Hypothalamus (tissue), 51 donors: ENCODE results near the gene CASP10.
"Not testable (repeated sequence)": the region's sequence is repeated elsewhere in the genome, so short reads cannot be mapped to it uniquely, and the experiment has no call there.

Source experiments
- DNase-seq, 51 donors: peaks; one replicate each; lab custom pipeline; 2025; lab: John Stamatoyannopoulos, UW

Gene CASP10

DNA sequence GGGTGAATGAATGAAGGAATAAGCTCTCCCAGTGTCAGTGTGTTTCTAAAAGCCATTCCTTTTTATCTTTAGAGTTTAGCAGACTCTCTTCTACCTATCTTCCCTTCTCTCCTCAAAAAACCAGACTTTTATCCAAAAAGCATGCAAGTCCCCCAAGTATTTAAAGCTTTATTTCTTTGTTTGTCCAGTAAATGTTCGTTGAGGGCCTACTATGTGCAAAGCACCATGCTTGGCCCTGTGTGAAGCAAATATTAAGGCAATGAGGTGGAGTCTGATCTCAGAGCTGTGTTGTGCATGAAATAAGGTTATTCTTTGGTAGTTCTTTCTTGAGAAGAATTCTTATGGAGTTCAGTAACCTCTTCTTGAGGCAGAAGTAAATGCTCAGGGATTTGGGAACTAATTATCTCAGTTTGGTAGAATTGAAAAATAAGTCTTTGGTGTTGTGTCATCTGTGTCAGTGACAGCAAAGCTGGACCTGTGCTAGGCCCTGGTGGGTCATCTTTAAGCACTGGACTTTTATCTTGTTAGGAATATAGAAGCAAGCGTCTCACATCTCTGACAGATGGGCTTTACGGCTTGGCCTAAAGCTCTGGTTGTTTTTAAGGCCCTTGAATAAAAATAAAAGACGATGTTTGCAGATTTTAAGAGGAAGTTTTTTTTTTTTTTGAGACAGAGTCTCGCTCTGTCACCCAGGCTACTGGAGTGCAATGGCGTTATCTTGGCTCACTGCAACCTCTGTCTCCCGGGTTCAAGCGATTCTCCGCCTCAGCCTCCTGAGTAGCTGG, 28.1 kb upstream of the CASP10 start:
- no peak for DNase-seq

DNA sequence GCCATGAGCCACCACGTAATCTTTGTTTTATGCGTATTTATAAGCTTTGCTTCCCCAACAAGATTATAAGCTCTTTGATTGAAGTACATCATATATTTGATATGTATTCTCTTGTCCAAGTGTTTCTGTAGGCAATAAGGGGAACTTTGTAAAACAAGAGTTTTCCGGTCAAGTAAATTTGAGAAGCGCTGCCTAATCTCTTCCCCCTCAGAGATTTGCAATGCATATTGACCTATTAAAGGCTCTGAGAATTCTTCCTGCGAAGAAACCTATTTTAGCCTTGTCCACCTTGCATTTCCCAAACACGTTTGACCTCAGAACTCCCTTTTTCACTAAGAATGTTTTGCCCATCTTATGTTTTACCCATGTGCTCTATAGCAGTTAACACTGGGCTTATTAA, 26.9 kb upstream of the CASP10 start:
- DNase-seq: no peak

DNA sequence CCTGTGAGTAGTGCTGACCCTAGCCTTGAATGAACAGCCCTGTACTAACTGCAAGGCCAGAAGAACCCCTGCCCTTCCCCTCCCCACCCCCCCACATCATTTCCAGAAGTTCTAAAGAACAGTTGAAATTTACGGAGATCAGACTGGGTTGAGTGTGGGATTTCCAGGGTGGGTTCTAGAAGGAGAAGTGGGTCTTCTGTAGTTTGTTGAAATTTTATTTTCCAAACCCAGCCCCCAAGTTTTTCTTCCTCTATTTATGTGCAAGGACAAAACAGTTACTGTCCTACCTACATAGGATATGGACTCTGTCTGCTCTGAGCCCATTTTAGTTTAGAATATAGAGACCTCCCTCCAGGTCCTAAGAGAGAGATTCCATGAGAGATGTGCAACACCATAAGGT, 26.3 kb upstream of the CASP10 start:
- DNase-seq: no peak

DNA sequence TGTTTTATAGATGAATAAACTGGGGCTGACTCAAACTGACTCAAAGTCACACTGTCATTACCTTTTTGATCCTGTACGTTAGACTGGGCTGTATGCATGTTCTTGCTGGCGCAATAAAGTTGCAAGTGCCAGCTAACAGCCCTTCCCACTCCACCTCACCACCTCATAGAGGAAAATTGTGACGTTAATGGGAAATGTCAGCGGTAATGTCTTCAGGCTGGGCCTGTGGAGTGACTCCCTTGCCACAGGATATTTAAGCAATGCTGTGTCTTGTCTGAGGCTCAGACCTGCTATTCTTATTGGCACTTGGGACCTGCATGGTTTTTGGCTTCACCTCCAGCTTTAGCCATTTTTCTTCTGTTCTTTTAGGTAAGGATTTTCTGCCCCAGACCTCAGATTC, 25.2 kb upstream of the CASP10 start:
- DNase-seq: peak in 1 of 51 donors; percentile 8

DNA sequence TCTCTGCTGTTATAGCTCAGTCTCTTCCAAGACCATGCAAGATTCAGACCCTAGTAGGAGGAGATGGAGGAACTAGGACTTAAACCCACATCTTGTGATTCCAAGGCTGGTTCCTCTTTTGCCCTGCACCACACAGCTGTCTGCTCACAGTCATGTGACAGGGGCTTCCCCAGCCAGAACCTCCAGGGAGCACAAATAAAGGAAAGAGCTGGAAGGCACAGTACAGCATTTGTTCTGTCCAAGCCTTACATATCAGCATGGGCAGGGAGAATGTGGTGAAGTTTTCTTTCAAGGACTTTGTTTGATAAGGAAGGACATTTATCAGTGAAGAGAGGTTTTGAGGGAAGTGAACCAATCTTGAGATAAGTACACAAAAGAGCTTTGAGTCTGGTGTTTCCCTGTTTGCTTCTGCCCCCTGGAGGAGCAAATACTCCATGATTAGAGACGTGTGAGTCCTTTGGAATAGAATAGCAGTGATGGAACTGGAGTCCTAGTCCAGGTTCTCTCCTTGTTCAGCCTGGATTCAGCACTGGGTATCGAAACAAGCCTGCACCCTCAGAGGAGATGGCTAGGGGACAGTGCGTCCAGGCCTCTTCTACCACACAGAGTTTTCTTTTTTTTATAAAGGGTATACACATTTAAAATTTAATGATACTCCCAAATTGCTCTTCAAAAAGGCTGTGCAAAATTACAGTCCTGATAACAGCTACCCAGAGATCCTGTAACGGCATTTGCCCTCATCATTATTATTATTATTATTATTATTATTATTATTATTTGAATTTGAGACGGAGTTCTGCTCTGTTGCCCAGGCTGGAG, 24.6 kb upstream of the CASP10 start:
- peak in 45 of 51 donors; percentile 2 to 93 (median 50) for DNase-seq

DNA sequence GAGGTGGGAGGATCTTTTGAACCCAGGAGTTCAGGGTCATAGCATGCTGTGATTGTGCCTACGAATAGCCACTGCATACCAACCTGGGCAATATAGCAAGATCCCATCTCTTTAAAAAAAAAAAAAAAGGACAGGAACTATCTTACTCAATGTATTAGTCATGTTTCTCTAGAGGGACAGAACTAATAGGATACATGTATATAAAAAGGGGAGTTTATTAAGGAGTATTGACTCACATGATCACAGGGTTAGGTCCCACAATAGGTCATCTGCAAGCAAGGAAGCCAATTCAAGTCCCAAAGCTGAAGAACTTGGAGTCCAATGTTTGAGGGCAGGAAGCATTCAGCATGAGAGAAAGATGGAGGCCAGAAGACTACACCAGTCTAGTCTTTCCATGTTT, 18.8 kb upstream of the CASP10 start:
- no peak for DNase-seq

DNA sequence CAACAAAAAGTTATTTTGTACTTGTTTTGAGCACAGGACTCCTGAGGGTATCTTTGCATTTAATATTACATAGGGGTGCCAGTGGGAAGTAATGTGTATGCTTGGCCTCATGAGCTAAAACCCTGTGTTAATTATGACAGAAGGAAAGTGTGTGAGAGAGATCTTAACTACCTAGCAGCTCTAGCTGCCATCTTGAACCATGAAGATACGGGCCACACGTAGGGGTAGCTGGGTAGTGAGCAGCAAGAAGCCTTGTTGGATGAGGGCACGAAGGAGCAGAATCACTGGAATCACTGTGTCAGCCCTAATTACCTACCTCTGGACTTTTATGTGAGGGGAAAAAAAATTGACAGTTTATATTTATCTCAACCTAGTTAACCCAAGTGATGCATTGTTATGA, 15.4 kb upstream of the CASP10 start:
- no peak for DNase-seq

DNA sequence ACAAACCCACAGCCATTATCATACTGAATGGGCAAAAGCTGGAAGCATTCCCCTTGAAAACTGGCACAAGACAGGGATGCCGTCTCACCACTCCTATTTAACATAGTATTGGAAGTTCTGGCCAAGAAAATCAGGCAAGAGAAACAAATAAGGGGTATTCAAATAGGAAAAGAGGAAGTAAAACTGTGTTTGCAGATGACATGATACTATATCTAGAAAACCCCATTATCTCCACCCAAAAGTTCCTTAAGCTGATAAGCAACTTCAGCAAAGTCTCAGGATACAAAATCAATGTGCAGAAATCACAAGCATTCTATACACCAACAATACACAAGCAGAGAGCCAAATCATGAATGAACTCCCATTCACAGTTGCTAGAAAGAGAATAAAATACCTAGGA, 14.4 kb upstream of the CASP10 start:
- DNase-seq: not testable (repeated sequence)

DNA sequence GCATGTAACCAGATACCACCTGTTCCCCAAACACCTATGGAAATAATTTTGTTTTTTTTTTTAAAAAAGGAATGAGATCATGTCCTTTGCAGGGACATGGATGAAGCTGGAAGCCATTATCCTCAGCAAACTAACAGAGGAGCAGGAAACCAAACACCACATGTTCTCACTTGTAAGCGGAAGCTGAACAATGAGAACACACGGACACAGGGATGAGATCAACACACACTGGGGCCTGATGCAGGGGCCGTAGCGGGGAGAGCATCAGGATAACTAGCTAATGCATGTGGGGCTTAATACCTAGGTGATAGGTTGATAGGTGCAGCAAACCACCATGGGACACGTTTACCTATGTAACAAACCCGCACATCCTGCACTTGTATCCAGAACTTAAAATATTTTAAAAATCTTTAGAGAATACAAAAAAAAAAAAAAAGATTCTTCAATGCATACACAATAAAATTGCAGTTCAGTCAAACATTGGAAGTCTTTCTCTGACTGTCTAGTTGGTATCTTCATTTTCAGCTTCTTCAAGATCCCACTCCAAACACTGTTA, 11.6 kb upstream of the CASP10 start:
- DNase-seq: no peak

DNA sequence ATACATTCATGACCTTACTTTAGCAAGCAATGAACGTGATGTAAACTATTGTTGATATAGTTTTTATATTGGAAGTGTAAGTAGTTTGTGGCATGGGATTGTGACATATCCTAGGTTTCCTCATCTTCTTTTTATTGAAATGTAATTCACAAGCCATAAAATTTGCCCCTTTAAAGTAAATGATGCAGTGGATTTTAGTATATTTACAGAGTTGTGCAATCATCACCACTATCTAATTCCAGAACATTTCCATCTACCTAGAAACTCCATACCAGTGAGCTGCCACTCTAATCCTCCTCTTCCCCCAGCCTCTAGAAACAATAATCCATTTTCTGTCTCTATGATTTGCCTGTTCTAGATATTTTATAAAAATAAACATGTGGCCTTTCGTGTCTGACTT, 10.7 kb upstream of the CASP10 start:
- no peak for DNase-seq

DNA sequence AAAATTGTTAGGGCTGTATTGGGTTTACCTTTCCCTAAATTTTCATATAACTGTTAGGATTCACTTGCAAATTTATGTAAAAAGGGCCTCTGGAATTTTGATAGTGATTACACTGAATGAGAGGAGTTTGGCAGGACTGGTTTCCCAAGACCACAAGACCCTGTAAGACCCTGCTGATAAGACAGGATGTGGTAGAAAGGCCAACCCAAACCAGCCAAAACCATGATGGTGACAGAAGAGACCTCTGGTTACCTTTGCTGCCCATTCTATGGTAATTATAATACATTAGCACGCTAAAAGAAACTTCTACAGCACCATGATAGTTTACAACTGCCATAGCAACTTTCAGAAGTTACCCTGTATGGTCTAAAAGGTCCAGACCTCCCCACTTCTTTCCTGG, 8.3 kb upstream of the CASP10 start:
- DNase-seq: no peak

DNA sequence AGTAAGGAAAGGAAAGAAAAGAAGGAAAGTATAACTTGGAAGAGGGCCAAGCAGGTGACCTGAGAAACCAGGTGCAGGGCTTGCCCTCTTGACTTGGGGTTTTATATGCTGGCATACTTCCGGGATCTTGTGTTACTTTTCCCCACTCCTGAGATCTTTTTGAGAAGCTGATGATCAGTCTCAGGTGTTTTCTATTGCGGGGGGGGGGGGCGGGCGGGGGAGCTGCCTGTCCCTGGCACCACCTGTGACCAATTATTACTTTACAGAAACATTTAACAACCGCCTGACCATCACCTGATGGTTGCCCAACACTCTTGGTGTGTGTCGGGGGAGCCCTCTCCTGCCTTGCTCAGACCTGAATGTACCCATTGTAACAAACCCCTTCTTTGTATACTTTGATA, 6.9 kb upstream of the CASP10 start:
- no peak for DNase-seq

DNA sequence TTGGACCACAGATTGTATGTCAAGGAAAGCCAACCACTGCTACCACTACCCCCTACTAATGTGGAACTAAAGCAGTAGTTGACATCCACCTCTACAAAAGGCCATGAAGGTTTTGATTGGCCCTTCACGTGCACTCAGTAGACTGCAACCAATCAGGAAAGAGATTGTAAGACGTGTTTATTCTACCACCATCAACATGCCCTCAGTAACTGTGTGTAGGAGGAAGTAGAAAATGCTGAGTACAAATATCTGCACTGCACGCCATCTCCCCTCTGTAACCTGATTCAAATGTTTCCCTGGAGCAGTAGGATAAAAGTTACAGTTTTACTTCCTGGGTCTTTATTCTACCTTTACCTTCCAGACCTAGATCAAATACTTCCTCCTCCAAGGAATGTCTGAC, 2.9 kb upstream of the CASP10 start:
- no peak for DNase-seq

DNA sequence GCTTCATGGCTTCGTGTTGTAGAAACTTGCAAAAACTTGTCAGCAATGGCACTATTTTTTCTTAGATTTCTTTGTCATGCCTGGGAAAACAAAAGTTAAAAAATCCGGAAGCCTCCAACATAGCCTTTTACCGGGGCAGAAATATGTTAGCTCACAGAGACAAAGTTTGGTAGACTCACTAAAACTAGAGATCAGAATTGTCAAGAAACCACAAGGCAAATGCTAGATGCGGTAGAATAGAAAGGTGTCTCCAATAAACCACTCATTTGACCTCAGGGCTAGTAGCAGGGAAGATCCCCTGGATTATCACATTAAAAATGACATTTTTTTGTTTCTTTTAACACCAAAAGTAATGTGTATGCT, 405 bp downstream of the CASP10 start:
- no peak for DNase-seq

DNA sequence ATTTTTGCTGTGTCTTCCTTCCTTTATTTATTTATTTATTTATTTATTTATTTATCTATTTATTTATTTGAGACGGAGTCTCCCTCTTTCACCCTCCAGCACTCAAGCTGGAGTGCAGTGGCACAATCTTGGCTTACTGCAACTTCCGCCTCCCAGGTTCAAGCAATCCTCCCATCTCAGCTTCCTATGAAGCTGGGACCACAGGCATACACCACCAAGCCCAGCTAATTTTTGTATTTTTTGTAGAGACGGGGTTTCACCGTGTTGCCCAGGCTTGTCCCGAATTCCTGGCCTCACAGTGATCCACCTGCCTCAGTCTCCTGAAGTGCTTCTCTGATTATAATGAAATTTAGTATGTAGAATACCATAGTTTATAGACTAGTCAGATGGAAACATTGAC, 894 bp downstream of the CASP10 start:
- DNase-seq: not testable (repeated sequence)

DNA sequence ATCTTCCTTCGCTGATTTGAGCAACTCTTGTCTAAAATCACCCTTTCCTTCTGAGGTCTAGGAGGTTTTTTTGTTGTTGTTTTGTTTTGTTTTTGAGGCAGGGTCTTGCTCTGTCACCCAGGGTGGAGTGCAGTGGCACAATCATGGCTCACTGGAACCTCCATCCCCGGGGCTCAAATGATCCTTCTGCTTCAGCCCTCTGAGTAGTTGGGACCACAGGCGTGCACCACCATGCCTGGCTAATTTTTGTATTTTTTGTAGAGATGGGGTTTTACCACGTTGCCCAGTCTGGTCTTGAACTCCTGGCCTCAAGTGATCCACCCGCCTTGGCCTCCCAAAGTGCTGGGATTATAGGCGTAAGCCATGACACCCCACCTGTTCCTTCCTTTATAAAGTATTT, 1.3 kb downstream of the CASP10 start:
- DNase-seq: not testable (repeated sequence)

DNA sequence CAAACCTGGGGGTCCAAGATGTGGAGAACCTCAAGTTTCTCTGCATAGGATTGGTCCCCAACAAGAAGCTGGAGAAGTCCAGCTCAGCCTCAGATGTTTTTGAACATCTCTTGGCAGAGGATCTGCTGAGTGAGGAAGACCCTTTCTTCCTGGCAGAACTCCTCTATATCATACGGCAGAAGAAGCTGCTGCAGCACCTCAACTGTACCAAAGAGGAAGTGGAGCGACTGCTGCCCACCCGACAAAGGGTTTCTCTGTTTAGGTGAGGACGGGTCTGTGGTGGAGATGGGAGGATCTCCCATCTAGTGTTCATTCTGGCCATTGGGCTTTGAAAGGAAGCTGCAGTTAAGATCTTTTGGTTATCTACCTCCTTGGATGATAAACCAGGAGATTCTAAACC, 2.9 kb downstream of the CASP10 start:
- no peak for DNase-seq

DNA sequence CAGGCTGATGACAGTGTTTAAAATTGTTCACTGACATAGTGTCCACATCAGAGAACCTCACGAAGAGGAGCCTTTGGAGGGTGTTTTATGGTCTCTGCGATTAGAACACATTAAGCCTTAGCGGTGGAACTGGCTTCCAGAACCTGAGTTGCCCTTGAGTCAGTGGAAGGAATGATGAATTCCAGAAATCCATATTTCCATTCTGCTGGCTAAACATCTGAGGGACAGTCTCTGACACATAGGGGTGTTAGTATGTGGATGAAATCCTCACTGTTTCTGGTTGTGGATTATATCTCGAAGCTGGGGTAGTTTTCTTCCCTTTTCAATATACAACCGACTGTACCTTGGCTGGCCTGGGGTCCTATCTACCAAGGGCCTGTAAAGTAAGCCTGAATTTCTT, 4.0 kb downstream of the CASP10 start:
- no peak for DNase-seq

DNA sequence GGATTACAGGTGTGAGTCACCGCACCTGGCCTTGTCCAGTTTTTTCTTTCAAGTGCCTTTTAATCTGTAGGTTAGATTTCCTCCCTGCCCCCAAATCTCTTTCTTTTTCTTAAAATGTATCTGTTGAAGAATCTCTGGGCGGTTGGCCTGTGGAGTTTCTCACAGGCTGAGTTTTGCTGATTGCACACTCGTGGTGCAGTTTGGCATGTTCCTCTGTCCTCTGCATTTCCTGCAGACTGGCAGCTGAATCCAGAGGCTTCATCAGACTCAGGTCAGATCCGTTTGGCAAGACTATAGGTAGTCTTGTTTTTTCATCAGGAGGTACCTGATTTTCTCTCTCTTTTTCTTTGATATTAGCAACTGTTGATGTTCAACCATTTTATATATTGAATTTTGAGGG, 5.5 kb downstream of the CASP10 start:
- DNase-seq: no peak

DNA sequence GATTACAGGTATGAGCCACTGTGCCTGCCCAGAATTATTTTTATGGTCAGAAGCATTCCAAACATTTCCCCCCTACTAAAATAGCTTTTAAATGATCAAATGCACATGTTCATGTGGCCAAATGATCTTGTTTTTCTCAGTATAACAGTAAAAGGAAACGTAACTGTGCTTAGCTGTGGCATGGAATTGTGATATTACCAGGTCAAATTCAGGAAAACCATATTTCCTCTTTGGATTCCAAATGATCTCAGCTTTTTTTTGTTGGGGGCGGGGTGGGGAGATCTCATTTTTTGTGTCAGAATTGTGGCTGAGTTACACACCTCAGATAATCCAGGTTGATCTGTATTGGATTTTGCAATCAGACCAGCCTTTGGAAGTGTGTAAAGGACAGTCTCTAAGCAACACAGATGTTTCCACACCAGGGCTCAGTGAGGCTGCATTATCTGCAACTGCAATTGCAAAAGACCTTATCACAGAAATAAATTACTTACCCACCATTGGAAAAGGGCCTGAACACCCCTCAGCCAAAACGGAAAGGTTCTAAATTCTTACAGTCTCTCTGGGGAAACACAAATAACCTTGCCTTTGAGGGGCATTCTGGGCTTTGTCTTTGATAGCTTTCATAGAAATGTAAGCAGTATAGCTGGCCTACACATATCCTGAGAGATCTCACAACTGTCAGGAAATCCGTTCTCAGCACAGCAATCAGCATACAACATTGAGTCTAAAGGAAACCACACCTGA, 8.4 kb downstream of the CASP10 start:
- no peak for DNase-seq

DNA sequence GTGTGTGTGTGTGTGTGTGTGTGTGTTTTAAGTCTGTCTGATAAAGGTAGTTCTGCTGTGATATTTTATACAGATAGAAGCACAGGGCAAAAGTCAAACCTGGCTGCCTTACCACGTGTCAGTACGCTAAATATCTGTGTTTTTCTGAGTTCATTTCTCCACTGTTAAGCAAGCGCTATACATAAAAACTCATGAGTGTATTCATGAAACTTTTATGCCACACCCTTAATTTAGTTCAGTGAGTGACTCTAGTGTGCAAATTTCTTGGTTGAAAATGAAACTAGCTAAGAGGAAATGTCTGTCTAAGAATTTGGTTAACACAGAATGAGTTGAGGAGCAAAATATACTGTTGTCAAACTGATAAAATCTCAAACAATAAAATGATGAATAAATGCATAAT, 11.2 kb downstream of the CASP10 start:
- no peak for DNase-seq
